Activated B cell treated with CpG ODN at 0.5 μM for 24 hours (primary cell): ENCODE measurements around the gene PYGB. TPM values are rescaled to one million over a fixed set of nuclear protein-coding genes. Genes with fewer than 3 reads are reported as not detected.

ENCODE experiments used
- ATAC-seq: fragments of 200-7000 bp; cut with Tn5 transposase; one replicate; pipeline ENCODE4 v1.10.0; 2021; ENCODE audit warnings: low read depth, mild to moderate bottlenecking, moderate library complexity
- CTCF ChIA-PET: fragments of 350-600 bp; sonication (Branson Sonifier 250); formaldehyde crosslinking; loops from one replicate; lab custom pipeline; 2021; ENCODE audit warnings: antibody characterized with exemption; lab: Charles Lee
- POLR2A ChIA-PET: fragments of 350-600 bp; sonication (Branson Sonifier 250); formaldehyde crosslinking; loops from one replicate; lab custom pipeline; 2021; ENCODE audit warnings: antibody characterized with exemption; lab: Charles Lee
- DNase-seq: peaks from one replicate; pipeline ENCODE4 v3.0.0; 2022
- H3K27ac Mint-ChIP-seq: one replicate; pipeline ENCODE4 v1.8.0; 2020; ENCODE audit warnings: mixed read lengths
- H3K27me3 Mint-ChIP-seq: one replicate; pipeline ENCODE4 v1.8.0; 2021; ENCODE audit warnings: mixed read lengths
- H3K36me3 Mint-ChIP-seq: one replicate; pipeline ENCODE4 v1.8.0; 2021; ENCODE audit warnings: low read depth, mixed read lengths
- H3K4me1 Mint-ChIP-seq: one replicate; pipeline ENCODE4 v1.8.0; 2021; ENCODE audit warnings: mixed read lengths
- H3K4me3 Mint-ChIP-seq: one replicate; pipeline ENCODE4 v1.8.0; 2020; ENCODE audit warnings: mild to moderate bottlenecking, mixed read lengths
- H3K9me3 Mint-ChIP-seq: one replicate; pipeline ENCODE4 v1.8.0; 2020; ENCODE audit warnings: mixed read lengths
- CTCF ChIP-seq: fragments of 200-600 bp; IDR thresholded peaks from one replicate; pipeline ENCODE4 v1.8.0; 2022; ENCODE audit warnings: antibody characterized with exemption, mild to moderate bottlenecking
- intact Hi-C: fragments of 100-400 bp; cut with micrococcal nuclease; formaldehyde crosslinking; loops from one replicate; pipeline ENCODE4 v1.15.1; 2024
- total RNA-seq: library from RNA; stranded (reverse); gene quantifications from 2 replicates; pipeline ENCODE4 v1.2.3, GENCODE V29; 2022

The PYGB gene
- total RNA-seq, 1 donor from 2014 or later, result 23.5 TPM

GRCh38 chr20:25297141-25297905 lies 49.4 kb downstream of the PYGB start:
- DNase-seq (no peak), ATAC-seq (no peak)
- H3K36me3 Mint-ChIP-seq, result peaks cover 22% of the 10 kb centered on the region
- ChIA-PET CTCF (no interaction called here), POLR2A (no interaction called here)
- no peak overlapping the region for H3K27ac Mint-ChIP-seq
- intact Hi-C loops, result no loop called here
- H3K4me1 Mint-ChIP-seq, result peaks cover 5% of the 10 kb centered on the region
- H3K27me3 Mint-ChIP-seq, result no peaks in the 10 kb centered on the region
- H3K4me3 Mint-ChIP-seq, result no peak overlapping the region
- no peak for TF ChIP-seq CTCF
- H3K9me3 Mint-ChIP-seq, result no peaks in the 10 kb centered on the region

DNA sequence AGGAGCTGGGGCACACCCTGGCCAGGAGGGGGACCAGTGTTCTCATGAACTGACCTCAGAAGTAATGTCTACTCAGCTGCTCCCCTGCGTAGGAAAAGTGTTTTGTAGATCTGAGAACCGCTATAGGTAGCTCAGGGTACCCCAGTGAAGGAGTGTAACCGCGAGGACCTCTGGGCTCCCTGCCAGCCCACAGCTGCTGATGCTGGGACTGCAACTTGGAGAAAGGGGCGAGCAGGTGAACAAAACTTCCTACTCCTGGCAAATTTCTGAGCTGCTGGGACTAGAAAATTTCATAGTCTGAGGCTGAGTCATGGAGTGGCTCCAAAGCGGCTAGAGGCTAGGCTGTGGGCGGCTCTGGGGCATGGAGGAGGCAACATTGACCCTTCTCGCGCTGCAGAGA lies 51.9 kb downstream of the PYGB start:
- Mint-ChIP-seq H3K4me1 (peaks cover 1% of the 10 kb centered on the region), H3K36me3 (peaks cover 27% of the 10 kb centered on the region), H3K4me3 (no peak overlapping the region), H3K27me3 (no peaks in the 10 kb centered on the region), H3K9me3 (no peaks in the 10 kb centered on the region), H3K27ac (no peak overlapping the region)
- POLR2A ChIA-PET, result no interaction called here
- DNase-seq, result no peak
- no peak for ATAC-seq
- CTCF ChIA-PET, result interaction anchor here (1.8 to 2.4 kb wide), 2 partner anchors 97 to 99 kb away, joined by 3 to 10 read pairs; no protein-coding TSS in a partner anchor
- no peak for TF ChIP-seq CTCF
- intact Hi-C loops, result no loop called here

- DNase-seq, result no peak
- ChIA-PET CTCF (interaction anchor here (1.8 to 2.4 kb wide), 2 partner anchors 97 to 99 kb away, joined by 3 to 10 read pairs; no protein-coding TSS in a partner anchor), POLR2A (no interaction called here)
- Mint-ChIP-seq H3K4me1 (peaks cover 1% of the 10 kb centered on the region), H3K9me3 (no peaks in the 10 kb centered on the region), H3K36me3 (peaks cover 27% of the 10 kb centered on the region), H3K4me3 (no peak overlapping the region), H3K27me3 (no peaks in the 10 kb centered on the region), H3K27ac (no peak overlapping the region)
- TF ChIP-seq CTCF, result no peak
- intact Hi-C loops, result no loop called here
- ATAC-seq, result no peak
Measured at GRCh38 chr20:25300496-25301170, 52.7 kb downstream of the PYGB start.

GRCh38 chr20:25301357-25301920 lies 53.6 kb downstream of the PYGB start:
- POLR2A ChIA-PET, result no interaction called here
- TF ChIP-seq CTCF, result no peak
- DNase-seq (no peak), ATAC-seq (no peak)
- intact Hi-C loops, result no loop called here
- CTCF ChIA-PET, result no interaction called here
- no peaks in the 10 kb centered on the region for H3K9me3 Mint-ChIP-seq
- H3K27me3 Mint-ChIP-seq, result no peaks in the 10 kb centered on the region
- peaks cover 1% of the 10 kb centered on the region for H3K4me1 Mint-ChIP-seq
- H3K27ac Mint-ChIP-seq, result no peak overlapping the region
- H3K4me3 Mint-ChIP-seq, result no peak overlapping the region
- peaks cover 27% of the 10 kb centered on the region for H3K36me3 Mint-ChIP-seq

GRCh38 chr20:25302596-25302995 lies 54.7 kb downstream of the PYGB start:
- ATAC-seq (no peak), DNase-seq (no peak)
- H3K27me3 Mint-ChIP-seq, result no peaks in the 10 kb centered on the region
- intact Hi-C loops, result no loop called here
- no peak overlapping the region for H3K4me3 Mint-ChIP-seq
- H3K9me3 Mint-ChIP-seq, result no peaks in the 10 kb centered on the region
- ChIA-PET CTCF (interaction anchor here (0.5 kb wide), 1 partner anchor 52 kb away, joined by 3 read pairs; no protein-coding TSS in a partner anchor), POLR2A (no interaction called here)
- H3K27ac Mint-ChIP-seq, result no peak overlapping the region
- no peaks in the 10 kb centered on the region for H3K4me1 Mint-ChIP-seq
- TF ChIP-seq CTCF, result no peak
- peaks cover 34% of the 10 kb centered on the region for H3K36me3 Mint-ChIP-seq
